ENCODE measurements around the gene BAIAP2.
"Not testable (repeated sequence)": the region's sequence is repeated elsewhere in the genome, so short reads cannot be mapped to it uniquely, and the experiment has no call there.

BAIAP2 gene

GRCh38 chr17:81144423-81144781, 109.5 kb downstream of the BAIAP2 start:
- DNase-seq: no peak

GRCh38 chr17:81146208-81146607, 111.3 kb downstream of the BAIAP2 start:
- not testable (repeated sequence) for DNase-seq

- DNase-seq: no peak
Observed at GRCh38 chr17:81147701-81148100, 112.8 kb downstream of the BAIAP2 start.

GRCh38 chr17:81148571-81148970, 113.6 kb downstream of the BAIAP2 start:
- no peak for DNase-seq

GRCh38 chr17:81148986-81149533, 114.1 kb downstream of the BAIAP2 start:
- DNase-seq: no peak

- no peak for DNase-seq
Observed at GRCh38 chr17:81150377-81151077, 115.6 kb downstream of the BAIAP2 start.

- DNase-seq: no peak
Observed at GRCh38 chr17:81151278-81151677, 116.3 kb downstream of the BAIAP2 start.

GRCh38 chr17:81152288-81152828, 117.4 kb downstream of the BAIAP2 start:
- no peak for DNase-seq

GRCh38 chr17:81153340-81153803, 118.4 kb downstream of the BAIAP2 start:
- DNase-seq: no peak

GRCh38 chr17:81154016-81154415, 119.1 kb downstream of the BAIAP2 start:
- not testable (repeated sequence) for DNase-seq

- DNase-seq: no peak
Observed at GRCh38 chr17:81154961-81155360, 120.0 kb downstream of the BAIAP2 start.

GRCh38 chr17:81156866-81157805, 122.2 kb downstream of the BAIAP2 start:
- no peak for DNase-seq

GRCh38 chr17:81157848-81158687, 123.1 kb downstream of the BAIAP2 start:
- DNase-seq: no peak

GRCh38 chr17:81158688-81159590, 124.0 kb downstream of the BAIAP2 start:
- no peak for DNase-seq

GRCh38 chr17:81159611-81160265, 124.8 kb downstream of the BAIAP2 start:
- DNase-seq: no peak

- no peak for DNase-seq
Observed at GRCh38 chr17:81160306-81160705, 125.4 kb downstream of the BAIAP2 start.

GRCh38 chr17:81160747-81161453, 125.9 kb downstream of the BAIAP2 start:
- no peak for DNase-seq

GRCh38 chr17:81161536-81161935, 126.6 kb downstream of the BAIAP2 start:
- DNase-seq: no peak

GRCh38 chr17:81161972-81162371, 127.0 kb downstream of the BAIAP2 start:
- no peak for DNase-seq

GRCh38 chr17:81162491-81162890, 127.5 kb downstream of the BAIAP2 start:
- DNase-seq: no peak

Data from NCI-H1436 (cell line).